GM12878 (cell line): ENCODE measurements around the gene CRYBA1.
"Not testable (repeated sequence)": the region's sequence is repeated elsewhere in the genome, so short reads cannot be mapped to it uniquely, and the experiment has no call there.

Source experiments
- ETV6 ChIP-seq, 2 experiments: fragments of 450-650 bp in 1 of 2; IDR thresholded peaks in 1 of 2; conservative IDR thresholded peaks in 1 of 2; 2 replicates each; pipeline ENCODE4 v1.6.1; 2014; ENCODE audit warnings: antibody characterized with exemption in 1 of 2, borderline replicate concordance in 1 of 2, low read depth in 1 of 2, mild to moderate bottlenecking in 1 of 2, moderate library complexity in 1 of 2
- HDAC2 ChIP-seq: fragments of 200-600 bp; sonication (generic); IDR thresholded peaks from 2 replicates; pipeline ENCODE4 v1.6.1; 2017

DNA sequence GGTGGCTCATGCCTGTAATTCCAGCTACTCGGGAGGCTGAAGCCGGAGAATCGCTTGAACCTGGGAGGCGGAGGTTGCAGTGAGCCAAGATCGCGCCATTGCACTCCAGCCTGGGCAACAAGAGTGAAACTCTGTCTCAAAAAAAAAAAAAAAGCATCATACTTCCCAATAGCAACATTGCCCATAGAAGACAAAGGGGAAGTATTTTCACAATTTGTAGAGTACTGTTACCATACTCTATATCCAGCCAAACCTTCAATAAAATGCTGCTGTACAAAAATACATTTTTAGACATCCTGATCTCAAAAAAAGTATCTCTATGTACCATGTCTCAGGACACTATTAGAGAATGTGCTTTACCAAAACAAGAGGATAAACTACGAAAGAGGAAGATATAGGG, 11.7 kb upstream of the CRYBA1 start:
- TF ChIP-seq HDAC2; ETV6 (conservative IDR thresholded peaks at IDR 0.05 in 1 of 2, IDR thresholded peaks at IDR 0.05 in 1 of 2; ENCODE audit: borderline replicate concordance in 1 of 2, low read depth in 1 of 2): not testable (repeated sequence)
